ENCODE results near the gene VEZF1.
A peak's percentile ranks its signal among the peaks of the same experiment; 100 is the strongest.

Gene VEZF1

GRCh38 chr17:57949649-57950048, 38.4 kb downstream of the VEZF1 start:
- no peak for DNase-seq (ENCODE audit: low spot score)

GRCh38 chr17:57948555-57949420, 39.3 kb downstream of the VEZF1 start:
- peak; percentile 83 for DNase-seq (ENCODE audit: low spot score)

GRCh38 chr17:57948169-57948554, 39.9 kb downstream of the VEZF1 start:
- DNase-seq (ENCODE audit: low spot score): no peak

GRCh38 chr17:57947369-57947768, 40.7 kb downstream of the VEZF1 start:
- no peak for DNase-seq (ENCODE audit: low spot score)

DNA sequence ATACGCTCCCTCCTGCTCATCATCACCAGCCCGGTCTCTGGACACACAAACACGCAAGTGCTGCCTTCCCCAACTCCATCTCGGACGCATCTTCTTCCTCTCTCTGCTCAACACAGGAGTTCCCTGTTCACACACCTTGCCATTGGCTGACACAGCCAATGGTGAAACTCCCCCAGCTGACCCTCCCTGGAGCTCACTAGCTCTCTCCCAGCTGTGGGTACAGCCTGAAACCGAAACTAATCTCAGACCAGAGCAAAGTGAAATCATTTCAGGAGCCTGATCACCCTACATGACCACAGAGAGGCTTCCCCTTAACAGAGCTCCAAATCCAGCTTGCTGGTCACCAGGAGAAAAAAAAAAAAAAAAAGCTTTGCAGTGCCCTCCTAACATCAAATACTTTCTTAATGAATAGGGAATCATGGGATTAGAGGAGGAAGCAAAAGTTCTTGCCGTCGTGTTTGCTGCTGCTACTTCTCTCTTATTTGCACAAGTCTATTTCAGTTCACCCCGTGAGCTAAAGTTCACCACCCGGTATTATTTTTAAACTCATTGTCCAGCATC, 41.2 kb downstream of the VEZF1 start:
- peak; percentile 55 for DNase-seq (ENCODE audit: low spot score)

DNA sequence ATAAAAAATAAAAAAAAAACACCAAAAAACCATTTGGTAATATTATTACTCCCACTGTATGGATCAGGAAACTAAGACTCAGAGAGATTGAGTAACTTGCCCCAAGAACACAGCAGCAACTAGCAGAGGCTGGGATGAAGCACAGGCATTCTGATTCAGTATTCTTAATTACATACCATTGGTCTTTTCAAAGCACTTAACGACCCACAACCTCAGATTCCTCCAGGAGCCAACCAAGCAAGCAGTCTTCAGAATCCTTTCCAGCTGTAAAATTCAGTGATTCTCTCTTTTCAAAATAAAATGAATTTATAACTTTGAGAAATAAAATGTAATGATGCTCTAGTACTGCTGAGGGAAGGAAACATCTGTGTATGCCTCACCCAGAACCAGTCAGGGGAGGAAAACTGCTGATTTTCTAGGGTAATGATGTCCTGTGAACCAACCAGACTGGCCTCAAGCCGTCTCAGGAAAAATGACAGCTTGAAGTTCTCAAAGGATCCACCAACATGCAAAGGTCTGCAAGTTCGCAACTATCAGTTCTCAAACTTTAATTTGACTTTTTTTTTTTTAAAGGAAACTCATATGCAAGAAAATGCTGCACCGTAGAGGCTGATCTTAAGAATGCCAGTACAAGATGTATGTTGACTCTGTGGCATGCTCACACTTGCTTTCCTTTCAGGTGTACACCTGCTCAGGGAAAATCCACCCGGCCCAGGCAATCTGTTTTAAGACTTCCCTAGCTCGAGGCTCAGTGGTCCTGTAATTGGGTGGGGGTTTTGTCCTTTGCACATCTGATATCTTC, 41.9 kb downstream of the VEZF1 start:
- peak; percentile 52 for DNase-seq (ENCODE audit: low spot score)

GRCh38 chr17:57944908-57945307, 43.1 kb downstream of the VEZF1 start:
- DNase-seq (ENCODE audit: low spot score): no peak

DNA sequence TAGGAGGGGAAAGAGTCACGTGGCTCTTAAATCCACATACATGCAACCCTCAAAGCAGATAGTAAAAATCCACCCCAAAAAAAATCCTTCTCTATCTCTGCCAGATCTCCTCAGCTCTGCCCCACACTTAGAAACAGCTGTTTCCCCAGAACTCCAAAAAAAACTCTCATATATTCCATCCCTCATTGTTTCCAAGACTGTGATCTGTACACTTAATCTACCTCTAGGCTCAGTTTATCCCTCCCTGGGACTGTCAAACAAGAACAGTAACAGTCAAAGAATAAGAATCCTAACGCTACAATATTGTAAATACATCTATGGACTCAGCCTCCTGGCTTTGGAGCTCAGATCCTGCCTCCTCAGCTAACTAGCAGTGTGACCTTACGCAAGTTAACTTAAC, 44.4 kb downstream of the VEZF1 start:
- no peak for DNase-seq (ENCODE audit: low spot score)

GRCh38 chr17:57943140-57943539, 44.9 kb downstream of the VEZF1 start:
- DNase-seq (ENCODE audit: low spot score): peak; percentile 50

DNA sequence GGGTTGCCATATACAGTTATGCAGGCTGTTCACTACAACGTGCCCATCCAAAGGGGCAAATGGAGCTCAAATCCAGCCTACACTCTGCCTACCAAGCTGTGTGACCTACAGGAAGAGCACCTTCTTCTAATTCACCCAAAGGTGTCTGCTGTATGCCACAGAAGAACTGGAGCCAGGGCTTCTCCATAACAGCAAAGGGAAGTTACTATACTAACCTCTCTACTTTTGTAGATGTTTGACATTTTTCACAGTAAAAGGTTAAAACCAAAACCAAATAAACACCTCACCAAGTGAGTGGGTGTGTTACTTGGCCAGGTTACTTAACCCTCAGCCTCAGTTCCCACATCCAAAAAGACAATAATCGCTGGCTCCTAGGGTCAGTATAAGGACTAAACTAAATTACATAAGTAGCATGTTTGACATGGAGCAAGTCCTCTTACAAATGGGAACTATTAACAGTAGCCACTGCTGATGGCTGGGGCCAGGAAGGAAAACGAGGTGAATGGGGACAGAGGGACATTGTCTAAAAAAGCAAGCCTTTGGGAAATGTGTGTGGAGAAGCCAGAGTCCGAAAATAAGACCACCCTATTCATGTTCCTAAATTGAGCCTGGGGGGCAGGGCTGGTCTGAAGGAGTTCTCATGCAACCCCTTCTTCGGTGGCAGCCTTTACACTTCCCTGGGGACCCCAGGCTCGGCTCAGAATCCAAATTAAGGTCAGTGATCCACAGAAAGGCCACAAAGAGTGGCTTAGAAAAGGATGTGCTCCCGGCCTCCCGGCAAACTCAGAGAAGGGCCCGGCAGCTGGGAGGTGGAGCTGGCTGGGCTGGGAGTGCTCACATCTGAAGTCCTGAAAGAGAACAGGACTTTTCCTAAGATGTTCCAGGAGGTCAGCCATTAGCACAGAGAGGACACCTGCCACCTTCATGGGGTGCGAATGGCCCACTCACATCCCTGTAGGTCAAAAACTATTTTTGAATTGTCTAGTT, 46.4 kb downstream of the VEZF1 start:
- DNase-seq (ENCODE audit: low spot score): no peak

DNA sequence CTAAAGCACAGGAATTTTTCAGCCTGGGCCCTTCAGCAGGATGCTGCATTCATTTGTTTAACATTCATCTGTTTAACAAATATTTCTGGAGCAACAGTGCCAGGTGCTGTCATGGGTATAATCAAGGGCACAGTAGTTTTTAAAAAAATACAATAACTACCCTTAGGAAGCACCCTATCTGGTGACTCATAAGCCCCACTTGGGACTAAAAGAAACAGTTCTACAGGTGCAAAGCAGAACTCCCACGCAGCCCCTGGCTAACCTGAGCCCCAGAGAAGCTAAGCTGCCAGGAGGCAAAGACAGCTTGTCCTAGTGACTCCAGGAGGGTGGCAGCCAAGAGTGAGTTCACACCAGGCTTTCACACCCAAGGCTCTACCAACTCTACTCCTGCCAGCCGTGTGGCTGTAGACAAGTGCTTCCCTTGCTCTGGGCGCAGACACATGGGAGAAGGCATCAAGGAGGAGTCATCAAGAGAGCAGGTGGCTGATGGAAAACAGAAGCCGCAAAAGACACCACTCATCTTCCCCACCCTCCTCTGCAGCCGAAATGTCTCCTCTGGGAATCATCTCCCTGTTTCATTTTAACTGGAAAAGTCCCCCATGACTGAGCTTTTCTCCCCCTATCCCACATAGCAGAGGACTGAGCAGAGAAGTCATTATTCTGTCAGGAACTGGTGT, 47.3 kb downstream of the VEZF1 start:
- no peak for DNase-seq (ENCODE audit: low spot score)

GRCh38 chr17:57940231-57940630, 47.8 kb downstream of the VEZF1 start:
- no peak for DNase-seq (ENCODE audit: low spot score)

GRCh38 chr17:57939797-57940196, 48.3 kb downstream of the VEZF1 start:
- no peak for DNase-seq (ENCODE audit: low spot score)

DNA sequence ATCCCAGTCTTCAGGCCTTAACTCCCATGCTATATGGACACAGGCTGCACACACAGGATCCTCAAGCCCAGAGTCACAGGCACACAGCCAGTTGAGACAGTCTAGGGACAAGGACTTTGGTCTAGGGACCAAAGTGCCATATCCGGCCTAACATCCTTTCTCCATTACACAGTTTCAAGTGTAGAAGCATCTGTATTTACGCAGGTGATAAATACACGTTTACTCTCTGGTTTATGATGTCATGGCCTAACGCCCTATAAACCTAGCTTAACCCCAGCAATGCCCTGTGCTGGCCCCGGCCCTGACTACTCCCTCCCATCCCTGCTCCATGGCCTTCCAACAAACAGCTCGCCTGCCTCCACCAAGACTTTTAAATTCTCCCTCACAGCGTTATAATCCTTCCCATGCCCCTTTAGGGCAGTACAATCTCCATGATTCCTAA, 50.0 kb downstream of the VEZF1 start:
- no peak for DNase-seq (ENCODE audit: low spot score)

DNA sequence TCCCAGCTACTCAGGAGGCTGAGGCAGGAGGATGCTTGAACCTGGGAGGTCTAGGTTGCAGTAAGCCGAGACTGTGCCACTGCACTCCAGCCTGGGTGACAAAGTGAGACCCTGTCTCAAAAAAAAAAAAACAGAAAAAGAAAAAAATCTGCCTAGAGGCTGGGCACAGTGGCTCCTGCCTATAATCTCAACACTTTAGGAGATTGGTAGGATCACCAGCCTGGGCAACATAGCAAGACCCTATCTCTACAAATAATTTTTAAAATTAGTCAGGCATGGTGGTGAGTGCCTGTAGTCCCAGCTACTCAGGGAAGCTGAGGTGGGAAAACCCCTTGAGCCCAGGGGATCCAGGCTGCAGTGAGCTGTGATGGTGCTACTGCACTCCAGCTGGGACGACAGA, 50.6 kb downstream of the VEZF1 start:
- DNase-seq (ENCODE audit: low spot score): no peak

DNA sequence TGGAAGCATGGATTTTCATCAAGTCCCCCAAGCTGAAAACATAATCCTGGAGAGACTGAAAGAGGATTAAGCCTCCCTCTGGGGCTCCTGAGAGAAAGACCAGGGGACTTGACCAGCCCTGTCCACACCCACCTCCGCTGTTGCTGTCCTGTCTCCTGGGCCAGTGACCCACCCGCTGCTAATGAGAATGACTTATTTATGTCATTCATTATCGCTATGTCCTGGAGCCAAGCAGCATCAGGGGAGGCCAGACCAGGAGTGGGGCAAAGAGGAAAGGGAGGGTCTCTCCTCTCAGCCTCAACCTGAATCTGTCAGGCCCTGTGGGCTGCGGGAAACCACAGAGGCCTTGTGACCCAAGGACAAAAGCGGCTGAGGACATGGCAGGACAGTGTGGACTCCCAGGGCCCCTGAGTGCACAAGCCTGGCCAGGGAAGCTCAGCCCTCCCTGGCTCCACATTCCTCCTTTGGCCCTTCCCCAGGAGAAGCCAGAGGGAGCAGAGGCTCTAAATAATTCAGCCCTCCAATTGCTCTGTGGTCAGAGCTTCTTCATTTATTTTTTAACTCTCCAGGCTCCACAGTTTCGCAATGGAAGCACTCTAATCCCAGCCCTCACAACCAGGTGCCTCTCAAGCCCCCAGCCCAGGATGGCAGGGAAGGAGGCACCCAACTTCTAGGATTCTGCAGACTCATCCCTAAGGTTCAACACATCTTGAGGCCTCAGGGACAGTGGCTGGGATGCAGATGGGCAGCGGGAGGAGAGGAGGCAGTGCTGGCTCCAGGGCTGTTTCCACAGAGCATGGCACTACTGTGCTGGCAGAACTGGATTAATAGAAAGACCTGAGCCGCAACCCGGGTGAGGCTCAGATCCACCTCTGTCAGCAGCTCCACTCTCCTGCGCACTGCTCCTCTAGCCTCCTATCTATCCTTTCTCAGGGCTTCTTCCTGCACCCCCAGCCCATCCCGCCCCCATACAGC, 51.9 kb downstream of the VEZF1 start:
- peak; percentile 86 for DNase-seq (ENCODE audit: low spot score)

DNA sequence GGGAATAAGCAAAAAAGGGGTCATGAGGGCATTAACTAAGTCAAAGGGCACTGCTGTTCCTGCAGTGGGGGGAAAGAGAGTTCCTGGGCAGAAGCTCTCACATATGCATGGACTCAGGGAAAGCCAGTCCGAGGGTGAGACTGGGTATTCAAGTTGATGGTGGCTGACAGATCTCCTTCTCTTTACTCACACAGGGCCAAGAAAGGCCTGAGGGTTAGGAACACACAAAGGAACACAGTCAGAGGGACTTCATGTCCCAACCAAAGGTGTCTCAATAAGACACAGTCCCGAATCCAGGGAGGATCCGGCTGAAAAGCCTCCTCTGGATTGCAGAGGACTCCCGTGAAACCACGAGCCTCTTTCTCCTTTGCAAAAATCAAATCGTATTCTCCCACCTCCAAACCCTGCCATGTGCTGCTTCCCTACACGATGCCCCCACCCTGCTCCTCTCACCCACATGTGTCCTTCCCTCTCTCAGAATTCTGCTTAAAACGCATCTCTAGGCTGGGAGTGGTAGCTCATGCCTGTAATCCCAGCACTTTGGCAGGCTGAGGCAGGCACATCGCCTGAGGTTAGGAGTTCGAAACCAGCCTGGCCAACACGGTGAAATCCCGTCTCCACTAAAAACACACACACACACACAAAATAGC, 56.4 kb downstream of the VEZF1 start:
- DNase-seq (ENCODE audit: low spot score): no peak

- no peak for DNase-seq (ENCODE audit: low spot score)
These were observed 57.8 kb downstream of the VEZF1 start for GRCh38 chr17:57930239-57930638.

GRCh38 chr17:57929386-57929785, 58.7 kb downstream of the VEZF1 start:
- DNase-seq (ENCODE audit: low spot score): no peak

All from AG20443 (cell line).